Thyroid gland (tissue), 4 donors: ENCODE results near the gene ZNF415. TPM values are rescaled to one million over a fixed set of nuclear protein-coding genes. Genes with fewer than 3 reads are reported as not detected.
A peak's percentile ranks its signal among the peaks of the same experiment; 100 is the strongest.

Experiments used
- DNase-seq, 2 donors: peaks; one replicate each; pipeline ENCODE4 v3.0.0-alpha.2; 2019
- H3K27ac ChIP-seq, 3 donors: fragments of 200-600 bp; sonication (generic); 1 replicate in 2 of 3; 2 replicates in 1 of 3; pipeline ENCODE4 v1.5.1; 2016 to 2019; ENCODE audit warnings: mild to moderate bottlenecking in 1 of 3, moderate library complexity in 1 of 3
- H3K27me3 ChIP-seq: fragments of 200-600 bp; sonication (generic); one replicate; pipeline ENCODE4 v1.5.1; 2019
- H3K36me3 ChIP-seq, 2 donors: fragments of 200-600 bp; sonication (generic); one replicate each; pipeline ENCODE4 v1.5.1; 2016 to 2019
- H3K4me1 ChIP-seq, 2 donors: fragments of 200-600 bp; sonication (generic); one replicate each; pipeline ENCODE4 v1.5.1; 2017 to 2019
- H3K4me3 ChIP-seq, 3 donors: fragments of 200-600 bp; sonication (generic); replicated peaks in 1 of 3; 1 replicate in 2 of 3; 2 replicates in 1 of 3; pipeline ENCODE4 v1.5.1; 2016; ENCODE audit warnings: mild to moderate bottlenecking in 1 of 3
- H3K9me3 ChIP-seq: fragments of 200-600 bp; sonication (generic); one replicate; pipeline ENCODE4 v1.5.1; 2017
- CTCF ChIP-seq, 6 experiments: fragments of 200-600 bp in 3 of 6; fragments of 450-650 bp in 3 of 6; sonication (generic) in 3 of 6; IDR thresholded peaks; one replicate each; pipeline ENCODE4 v1.5.1; 2016 to 2019; ENCODE audit warnings: antibody characterized with exemption in 6 of 6, mild to moderate bottlenecking in 2 of 6, inconsistent platforms in 1 of 6, moderate library complexity in 1 of 6
- POLR2A ChIP-seq, 2 donors: fragments of 450-650 bp; IDR thresholded peaks; one replicate each; pipeline ENCODE4 v1.6.1; 2017; ENCODE audit warnings: antibody characterized with exemption in 2 of 2, mild to moderate bottlenecking in 2 of 2, moderate library complexity in 1 of 2
- WGBS, 2 donors: methylation state at CpG; one replicate each; pipeline ENCODE4 v1.1.5; 2017; 5-methylcytosine and 5-hydroxymethylcytosine counted together
- intact Hi-C: fragments of 100-400 bp; cut with DNase I; formaldehyde crosslinking; loops from one replicate; pipeline ENCODE4 v1.15.1; 2023
- total RNA-seq, 4 donors: library from RNA; depleted of rRNA; stranded (reverse); fragments of >200 nt; gene quantifications; one replicate each; pipeline ENCODE4 v1.2.3, GENCODE V29; 2016

ZNF415 gene
- total RNA-seq, 4 donors from 2014 or later, result 14.5 to 37.6 (median 18.9) TPM

GRCh38 chr19:53076984-53077383 lies 55.7 kb downstream of the ZNF415 start:
- H3K4me1 ChIP-seq, result no peaks in the 10 kb centered on the region
- no peaks in the 10 kb centered on the region for H3K27me3 ChIP-seq
- peak; percentile 27 to 85 (median 52) for TF ChIP-seq CTCF (IDR thresholded peaks at IDR 0.05)
- TF ChIP-seq POLR2A (IDR thresholded peaks at IDR 0.05), result no peak
- 27 to 28% methylated on average over 10 of the region's 10 CpGs for WGBS, 2 donors
- H3K36me3 ChIP-seq, result peaks cover 17 to 29% of the 10 kb centered on the region in 2 donors
- no peaks in the 10 kb centered on the region for H3K9me3 ChIP-seq
- no peak overlapping the region for H3K27ac ChIP-seq
- H3K4me3 ChIP-seq, result no peak overlapping the region
- intact Hi-C loops, result no loop called here
- peak; percentile 66 to 73 for DNase-seq

GRCh38 chr19:53068834-53069233 lies 63.9 kb downstream of the ZNF415 start:
- Histone ChIP-seq H3K27ac (no peak overlapping the region), H3K4me3 (no peak overlapping the region), H3K4me1 (no peaks in the 10 kb centered on the region), H3K36me3 (peaks cover 49 to 56% of the 10 kb centered on the region in 2 donors), H3K27me3 (no peaks in the 10 kb centered on the region), H3K9me3 (no peaks in the 10 kb centered on the region)
- 96 to 98% methylated on average over 5 of the region's 5 CpGs for WGBS, 2 donors
- intact Hi-C loops, result no loop called here
- DNase-seq, result no peak
- TF ChIP-seq CTCF (IDR thresholded peaks at IDR 0.05), result no peak
- no peak for TF ChIP-seq POLR2A (IDR thresholded peaks at IDR 0.05)

- no peaks in the 10 kb centered on the region for H3K9me3 ChIP-seq
- H3K4me3 ChIP-seq, result no peak overlapping the region
- no peak for TF ChIP-seq POLR2A (IDR thresholded peaks at IDR 0.05)
- TF ChIP-seq CTCF (IDR thresholded peaks at IDR 0.05), result no peak
- 97 to 98% methylated on average over 4 of the region's 4 CpGs for WGBS, 2 donors
- H3K27ac ChIP-seq, result no peak overlapping the region
- H3K4me1 ChIP-seq, result no peaks in the 10 kb centered on the region
- intact Hi-C loops, result no loop called here
- H3K27me3 ChIP-seq, result no peaks in the 10 kb centered on the region
- peaks cover 43 to 49% of the 10 kb centered on the region in 2 donors for H3K36me3 ChIP-seq
- DNase-seq, result no peak
Observed at GRCh38 chr19:53068199-53068598, 64.5 kb downstream of the ZNF415 start.

DNA sequence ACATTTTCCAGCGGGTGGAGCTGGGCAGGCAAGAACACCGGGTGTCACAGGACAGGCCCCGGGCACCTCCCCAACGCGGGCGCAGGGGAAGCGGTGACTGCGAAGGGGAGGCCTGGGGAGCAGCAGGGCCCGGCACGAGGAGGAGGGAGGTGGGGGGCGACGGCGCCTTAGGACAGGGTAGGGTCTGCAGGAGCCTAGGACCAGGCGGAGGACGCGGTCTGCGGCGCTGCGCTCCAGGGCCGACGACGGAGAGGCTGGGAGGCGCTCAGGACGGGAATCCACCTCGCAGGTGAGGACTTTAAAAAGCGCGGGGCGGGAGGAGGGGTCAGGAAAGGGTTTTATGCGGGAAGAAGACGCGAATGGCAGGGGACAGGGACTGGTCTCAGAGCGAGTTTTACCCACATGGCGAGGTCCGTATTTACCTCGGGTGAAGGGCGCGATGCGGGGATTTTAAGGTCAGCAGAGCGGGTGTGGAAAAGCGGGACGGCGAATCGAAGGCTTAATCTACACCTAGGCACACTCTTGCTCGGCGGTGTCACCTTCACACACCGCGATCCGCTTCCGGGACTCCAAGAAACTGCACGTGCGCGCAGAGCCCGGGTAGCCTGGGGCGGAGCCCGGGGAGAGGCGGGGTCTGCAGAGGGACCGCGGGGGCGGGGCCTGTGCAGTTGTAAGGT lies 74.7 kb downstream of the ZNF415 start:
- Histone ChIP-seq H3K4me3 (peak overlapping the region in 2 of 3 donors; percentile 9 to 14), H3K27ac (no peak overlapping the region), H3K27me3 (no peaks in the 10 kb centered on the region), H3K9me3 (no peaks in the 10 kb centered on the region), H3K36me3 (no peaks in the 10 kb centered on the region), H3K4me1 (peaks cover 0 to 10% of the 10 kb centered on the region in 2 donors)
- WGBS, 2 donors, result 4 to 5% methylated on average over 58 to 59 of the region's 59 CpGs
- intact Hi-C loops, result no loop called here
- TF ChIP-seq POLR2A (IDR thresholded peaks at IDR 0.05), result peak in 1 of 2 donors; percentile 19
- no peak for TF ChIP-seq CTCF (IDR thresholded peaks at IDR 0.05)
- DNase-seq, result peak; percentile 71 to 75

Other genes with a start within 250 kb of the ZNF415 start
- 10 to 100 TPM; 24.6 to 33.5 (median 27.5) TPM for gene ZNF320, start 235.3 kb downstream of the ZNF415 start, total RNA-seq
- 1 to 10 TPM; 3.3 to 8.3 (median 6.8) TPM for gene ZNF888, start 209.5 kb downstream of the ZNF415 start, total RNA-seq
- 10 to 100 TPM in 2 of 4 donors, 1 to 10 TPM in 2; 6.3 to 17.5 (median 12.2) TPM for gene ZNF816, start 170.0 kb downstream of the ZNF415 start, total RNA-seq
- gene ERVV-1, start 119.0 kb downstream of the ZNF415 start, total RNA-seq, result not detected
- gene ERVV-2, start 88.2 kb downstream of the ZNF415 start, total RNA-seq, result under 1 TPM in 1 of 4 donors, not detected in 3; 0.40 TPM
- 100 to 1,000 TPM in 1 of 4 donors, 10 to 100 TPM in 3; 61.0 to 109 (median 81.4) TPM for gene ZNF160, start 29.5 kb downstream of the ZNF415 start, total RNA-seq
- 10 to 100 TPM; 13.1 to 27.7 (median 19.9) TPM for gene ZNF347, start 26.1 kb upstream of the ZNF415 start, total RNA-seq
- 1 to 10 TPM; 4.3 to 9.9 (median 7.3) TPM for gene ZNF665, start 60.4 kb upstream of the ZNF415 start, total RNA-seq
- 10 to 100 TPM; 15.7 to 42.1 (median 19.5) TPM for gene ZNF677, start 122.0 kb upstream of the ZNF415 start, total RNA-seq
- gene VN1R2, start 125.4 kb upstream of the ZNF415 start, total RNA-seq, result not detected
- gene VN1R4, start 134.8 kb upstream of the ZNF415 start, total RNA-seq, result not detected
- gene ZNF845, start 200.8 kb upstream of the ZNF415 start, total RNA-seq, result 10 to 100 TPM in 1 of 4 donors, 1 to 10 TPM in 3; 6.2 to 10.5 (median 8.8) TPM
- gene ZNF525, start 232.8 kb upstream of the ZNF415 start, total RNA-seq, result 10 to 100 TPM in 3 of 4 donors, 1 to 10 TPM in 1; 9.6 to 12.1 (median 11.6) TPM